Islet precursor cell (in vitro differentiated cells): ENCODE data around the gene SMARCAL1.

Source experiments
- DNase-seq: peaks from one replicate; pipeline ENCODE4 v3.0.0-alpha.2; 2018

SMARCAL1 gene

GRCh38 chr2:216428618-216429350 is 16.5 kb downstream of the SMARCAL1 start:
- DNase-seq = no peak

GRCh38 chr2:216429428-216429827 is 17.1 kb downstream of the SMARCAL1 start:
- DNase-seq = no peak

GRCh38 chr2:216430811-216431530 is 18.7 kb downstream of the SMARCAL1 start:
- no peak for DNase-seq

- DNase-seq = no peak
These were observed 19.2 kb downstream of the SMARCAL1 start for GRCh38 chr2:216431531-216431856.

- DNase-seq = no peak
These were observed 24.1 kb downstream of the SMARCAL1 start for GRCh38 chr2:216436383-216436782.

GRCh38 chr2:216441308-216442010 is 29.2 kb downstream of the SMARCAL1 start:
- DNase-seq = no peak

- no peak for DNase-seq
These were observed 33.2 kb downstream of the SMARCAL1 start for GRCh38 chr2:216445501-216445900.

- DNase-seq = no peak
These were observed 34.1 kb downstream of the SMARCAL1 start for GRCh38 chr2:216446343-216446742.

GRCh38 chr2:216447293-216447692 is 35.0 kb downstream of the SMARCAL1 start:
- no peak for DNase-seq

GRCh38 chr2:216448829-216449228 is 36.5 kb downstream of the SMARCAL1 start:
- DNase-seq = no peak

GRCh38 chr2:216450346-216450745 is 38.1 kb downstream of the SMARCAL1 start:
- no peak for DNase-seq

- DNase-seq = no peak
These were observed 38.5 kb downstream of the SMARCAL1 start for GRCh38 chr2:216450784-216451183.

- DNase-seq = no peak
These were observed 41.8 kb downstream of the SMARCAL1 start for GRCh38 chr2:216453955-216454614.

GRCh38 chr2:216463148-216463547 is 50.9 kb downstream of the SMARCAL1 start:
- no peak for DNase-seq

- DNase-seq = peak; percentile 63
These were observed 51.9 kb downstream of the SMARCAL1 start for GRCh38 chr2:216464104-216464720.

GRCh38 chr2:216465579-216466195 is 53.4 kb downstream of the SMARCAL1 start:
- no peak for DNase-seq

- DNase-seq = no peak
These were observed 55.6 kb downstream of the SMARCAL1 start for GRCh38 chr2:216467845-216468244.

- DNase-seq = no peak
These were observed 57.4 kb downstream of the SMARCAL1 start for GRCh38 chr2:216469661-216470060.

- DNase-seq = no peak
These were observed 60.9 kb downstream of the SMARCAL1 start for GRCh38 chr2:216473187-216473586.

- no peak for DNase-seq
These were observed 62.8 kb downstream of the SMARCAL1 start for GRCh38 chr2:216474925-216475670.

- no peak for DNase-seq
These were observed 63.5 kb downstream of the SMARCAL1 start for GRCh38 chr2:216475767-216476166.
